Measurements from ENCODE around the gene ESYT1. TPM values are rescaled to one million over a fixed set of nuclear protein-coding genes. Genes with fewer than 3 reads are reported as not detected.
"Not testable (repeated sequence)": the region's sequence is repeated elsewhere in the genome, so short reads cannot be mapped to it uniquely, and the experiment has no call there.

Gene ESYT1
- total RNA-seq, 2 donors from 2014 or later: 113 to 120 TPM

DNA sequence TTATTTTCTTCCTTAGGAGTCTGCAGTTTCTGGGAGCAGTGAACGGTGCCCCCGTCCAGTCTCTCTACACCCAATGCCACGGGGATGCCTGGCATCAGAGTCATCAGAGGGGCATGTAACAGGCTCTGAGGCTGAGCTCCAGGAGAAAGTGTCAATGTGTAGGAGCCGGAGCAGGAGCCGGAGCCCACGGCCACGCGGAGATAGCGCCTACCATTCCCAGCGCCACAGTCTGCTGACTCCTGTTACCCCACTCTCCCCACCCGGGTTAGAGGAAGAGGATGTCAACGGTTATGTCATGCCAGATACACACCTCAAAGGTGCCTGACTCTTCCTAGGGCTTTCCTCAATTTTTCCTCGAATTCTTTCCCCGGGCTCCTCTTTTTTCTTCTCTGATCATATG, 27.0 kb upstream of the ESYT1 start:
- no peak for DNase-seq (ENCODE audit: low spot score)
- intact Hi-C loops (cut with DNase I): no loop called here

GRCh38 chr12:56102683-56103065, 25.4 kb upstream of the ESYT1 start:
- DNase-seq (ENCODE audit: low spot score): no peak
- intact Hi-C loops (cut with DNase I): no loop called here

GRCh38 chr12:56103066-56103711, 24.9 kb upstream of the ESYT1 start:
- intact Hi-C loops (cut with DNase I): no loop called here
- DNase-seq (ENCODE audit: low spot score): no peak

DNA sequence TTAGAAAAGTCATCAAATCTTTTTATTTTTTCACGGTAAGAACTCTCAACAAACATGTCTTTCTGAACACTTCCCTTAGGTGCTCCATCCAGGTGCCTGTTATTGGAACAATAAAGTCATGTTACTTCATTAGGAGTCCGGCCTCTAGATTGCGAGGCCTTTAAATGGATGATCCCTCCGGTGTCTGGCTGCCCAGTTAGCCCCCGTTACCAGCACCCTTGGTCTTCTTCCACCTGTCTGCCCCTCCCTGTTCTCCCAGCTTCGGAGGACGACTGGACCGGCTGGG, 24.3 kb upstream of the ESYT1 start:
- DNase-seq (ENCODE audit: low spot score): no peak
- intact Hi-C loops (cut with DNase I): no loop called here

GRCh38 chr12:56104109-56104814, 23.8 kb upstream of the ESYT1 start, which contains the start of gene PA2G4:
Gene PA2G4 (plus strand): TSS chr12:56104559. CDS start chr12:56104738, 179 bp downstream.
- intact Hi-C loops (cut with DNase I): no loop called here
- DNase-seq (ENCODE audit: low spot score): peak; percentile 99

- intact Hi-C loops (cut with DNase I): no loop called here
- DNase-seq (ENCODE audit: low spot score): peak; percentile 84
Observed at GRCh38 chr12:56104815-56105608, 23.1 kb upstream of the ESYT1 start.

DNA sequence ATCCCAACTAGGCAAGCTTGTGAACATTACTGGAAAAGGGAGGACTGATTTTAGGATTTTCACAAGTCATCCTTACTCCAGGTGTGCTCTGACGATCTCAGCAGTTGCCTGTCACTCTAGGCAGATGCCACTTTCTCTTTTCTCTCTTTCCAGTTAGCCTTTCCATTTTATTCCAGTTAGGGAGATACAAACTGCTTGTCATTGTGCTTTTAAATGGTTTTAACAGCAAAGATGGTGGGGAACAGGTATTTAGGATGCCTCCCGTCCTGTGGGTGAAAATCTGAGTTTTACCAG, 22.5 kb upstream of the ESYT1 start:
- DNase-seq (ENCODE audit: low spot score): no peak
- intact Hi-C loops (cut with DNase I): no loop called here

DNA sequence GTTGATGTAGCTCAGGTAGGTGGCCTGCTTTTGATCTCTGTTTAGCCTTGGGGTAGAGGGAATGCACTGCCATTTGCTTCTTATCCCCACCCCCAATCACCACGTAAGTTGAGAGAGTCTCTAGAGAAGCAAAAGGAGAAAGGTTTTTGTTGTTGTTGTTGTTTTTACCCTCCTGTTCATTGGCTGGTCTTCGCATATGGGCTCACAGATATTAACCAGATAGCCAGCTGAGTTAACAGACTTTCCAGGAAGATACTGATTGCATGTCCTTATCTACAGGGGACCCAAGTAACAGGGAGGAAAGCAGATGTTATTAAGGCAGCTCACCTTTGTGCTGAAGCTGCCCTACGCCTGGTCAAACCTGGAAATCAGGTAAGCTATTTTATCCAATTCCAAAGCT, 20.8 kb upstream of the ESYT1 start:
- intact Hi-C loops (cut with DNase I): no loop called here
- no peak for DNase-seq (ENCODE audit: low spot score)

DNA sequence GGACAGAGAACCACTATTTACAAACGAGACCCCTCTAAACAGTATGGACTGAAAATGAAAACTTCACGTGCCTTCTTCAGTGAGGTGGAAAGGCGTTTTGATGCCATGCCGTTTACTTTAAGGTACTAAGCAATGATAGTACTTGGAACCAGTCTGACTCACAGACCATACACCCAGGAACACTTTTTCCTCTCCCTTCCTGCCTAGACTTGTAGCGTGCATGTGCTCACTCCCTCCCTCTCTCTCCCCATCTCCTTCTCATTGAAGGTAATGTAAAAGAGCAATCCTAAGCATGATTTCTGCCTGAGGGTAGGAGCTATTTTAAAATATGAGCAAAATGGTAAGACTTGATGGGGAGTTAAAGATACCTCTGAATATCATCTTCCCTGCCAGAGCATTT, 17.5 kb upstream of the ESYT1 start:
- no peak for DNase-seq (ENCODE audit: low spot score)
- intact Hi-C loops (cut with DNase I): no loop called here

DNA sequence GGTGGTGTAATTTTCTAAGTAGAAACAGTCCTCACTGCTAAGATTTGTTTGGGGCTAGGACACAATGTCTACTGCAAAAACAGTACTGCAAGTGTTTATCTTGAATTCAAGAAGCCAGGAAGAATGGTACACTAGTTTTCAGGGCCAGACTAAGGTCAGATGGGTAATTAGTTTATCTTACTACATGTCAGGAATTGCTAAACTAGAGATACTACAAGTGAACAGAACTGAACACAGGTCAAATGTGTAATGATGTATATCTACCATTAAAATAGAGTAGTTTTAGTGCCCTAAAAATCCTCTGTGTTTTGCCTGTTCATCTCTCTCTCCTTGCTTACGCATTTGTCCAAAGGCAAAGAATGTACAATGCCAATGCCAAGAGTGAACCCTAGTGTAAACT, 14.0 kb upstream of the ESYT1 start:
- intact Hi-C loops (cut with DNase I): no loop called here
- no peak for DNase-seq (ENCODE audit: low spot score)

GRCh38 chr12:56115329-56115728, 12.7 kb upstream of the ESYT1 start:
- intact Hi-C loops (cut with DNase I): no loop called here
- DNase-seq (ENCODE audit: low spot score): no peak

- peak; percentile 98 for DNase-seq (ENCODE audit: low spot score)
- intact Hi-C loops (cut with DNase I): no loop called here
Observed at GRCh38 chr12:56116267-56117081, 11.6 kb upstream of the ESYT1 start, which contains the start of gene RPL41. Gene RPL41 (plus strand): TSS chr12:56116633.

GRCh38 chr12:56117082-56117706, 10.9 kb upstream of the ESYT1 start:
- intact Hi-C loops (cut with DNase I); DNase-seq (ENCODE audit: low spot score): not testable (repeated sequence)

DNA sequence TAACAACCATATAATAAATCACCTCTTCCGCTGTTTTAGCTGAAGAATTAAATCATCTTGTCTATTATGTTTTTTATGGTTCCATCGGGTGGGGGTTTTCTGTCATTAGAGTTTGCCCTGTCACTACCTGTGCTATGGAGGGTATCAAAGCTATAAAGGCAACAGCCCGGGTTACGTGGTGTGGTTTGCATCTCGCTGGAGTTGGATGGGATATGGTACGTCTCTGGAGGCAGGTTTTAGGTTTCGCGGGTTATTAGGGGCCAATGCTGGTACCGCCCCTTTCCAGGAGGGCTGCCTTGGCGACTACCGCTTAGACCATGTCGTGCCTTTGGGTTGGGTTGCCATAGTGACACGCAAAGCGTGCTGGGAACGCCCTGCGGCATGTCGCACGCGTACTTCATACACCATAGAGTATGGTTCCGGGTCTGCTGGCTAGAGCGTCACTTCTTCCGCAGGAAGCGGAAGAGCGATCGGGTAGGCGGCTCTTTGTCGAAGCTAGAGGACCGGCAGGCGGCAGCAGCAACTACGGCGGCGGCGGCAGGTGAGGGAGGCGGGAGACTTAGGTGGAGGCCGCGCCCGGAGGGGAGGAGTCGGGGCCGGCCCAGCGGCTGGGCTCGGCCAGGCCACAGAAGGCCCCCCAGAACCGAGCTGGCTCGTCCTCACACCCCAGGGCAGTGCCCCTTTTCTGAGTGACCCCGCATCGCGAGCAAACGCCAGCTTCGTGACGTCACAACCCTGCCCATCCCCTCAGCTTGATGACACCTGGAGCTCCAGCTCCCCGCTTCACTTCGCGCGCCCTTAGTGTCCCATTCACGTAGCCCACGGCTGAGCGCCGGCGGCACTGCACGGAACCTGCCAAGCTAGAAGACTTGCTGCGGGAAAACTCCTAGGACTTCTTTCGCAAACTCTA, 10.0 kb upstream of the ESYT1 start, which contains the start of gene ZC3H10:
Gene ZC3H10 (plus strand): TSS at position 489 of the 910 bp plus-strand sequence. CDS start 2,297 bp downstream, outside the sequence.
- peak; percentile 99 for DNase-seq (ENCODE audit: low spot score)
- intact Hi-C loops (cut with DNase I): loop anchor here in 1 of 2 donors (2.0 kb wide), 1 partner anchor 73 kb away; no protein-coding TSS in a partner anchor

GRCh38 chr12:56118688-56119357, 9.2 kb upstream of the ESYT1 start:
- DNase-seq (ENCODE audit: low spot score): no peak
- intact Hi-C loops (cut with DNase I): loop anchor here in 1 of 2 donors (2.0 kb wide), 1 partner anchor 72 kb away; no protein-coding TSS in a partner anchor

DNA sequence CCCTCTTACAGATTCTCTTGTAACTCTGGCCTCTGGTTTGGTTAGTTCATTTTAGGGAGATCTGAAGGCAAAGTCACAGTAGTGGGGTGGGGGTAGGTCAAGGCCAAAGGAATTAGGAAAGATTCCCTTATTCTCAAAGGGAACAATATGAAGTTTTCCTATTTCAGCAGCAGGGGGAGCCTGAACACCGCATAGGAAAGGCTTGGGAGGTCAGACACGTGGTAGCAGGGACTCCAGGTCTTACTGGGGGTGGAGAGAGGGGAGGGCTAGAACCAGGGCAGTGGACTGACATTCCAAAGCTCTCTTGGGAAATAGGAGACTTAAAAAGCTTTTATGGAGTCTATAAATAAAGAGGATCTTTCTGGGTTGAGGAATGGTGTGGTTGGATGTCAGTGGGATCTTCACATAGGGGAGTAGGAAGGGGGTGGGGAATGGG, 8.7 kb upstream of the ESYT1 start:
- no peak for DNase-seq (ENCODE audit: low spot score)
- intact Hi-C loops (cut with DNase I): loop anchor here in 1 of 2 donors (2.0 kb wide), 1 partner anchor 71 kb away; no protein-coding TSS in a partner anchor

- DNase-seq (ENCODE audit: low spot score): no peak
- intact Hi-C loops (cut with DNase I): no loop called here
Observed at GRCh38 chr12:56120158-56120846, 7.8 kb upstream of the ESYT1 start.

Measured in posterior vena cava (tissue), 2 donors.